NCI-H524 treated with DMSO at 0.1 percent for 48 hours (cell line): ENCODE measurements around the gene CCN5.

Source experiments
- DNase-seq: peaks from one replicate; lab custom pipeline; 2025; lab: John Stamatoyannopoulos, UW

The CCN5 gene

DNA sequence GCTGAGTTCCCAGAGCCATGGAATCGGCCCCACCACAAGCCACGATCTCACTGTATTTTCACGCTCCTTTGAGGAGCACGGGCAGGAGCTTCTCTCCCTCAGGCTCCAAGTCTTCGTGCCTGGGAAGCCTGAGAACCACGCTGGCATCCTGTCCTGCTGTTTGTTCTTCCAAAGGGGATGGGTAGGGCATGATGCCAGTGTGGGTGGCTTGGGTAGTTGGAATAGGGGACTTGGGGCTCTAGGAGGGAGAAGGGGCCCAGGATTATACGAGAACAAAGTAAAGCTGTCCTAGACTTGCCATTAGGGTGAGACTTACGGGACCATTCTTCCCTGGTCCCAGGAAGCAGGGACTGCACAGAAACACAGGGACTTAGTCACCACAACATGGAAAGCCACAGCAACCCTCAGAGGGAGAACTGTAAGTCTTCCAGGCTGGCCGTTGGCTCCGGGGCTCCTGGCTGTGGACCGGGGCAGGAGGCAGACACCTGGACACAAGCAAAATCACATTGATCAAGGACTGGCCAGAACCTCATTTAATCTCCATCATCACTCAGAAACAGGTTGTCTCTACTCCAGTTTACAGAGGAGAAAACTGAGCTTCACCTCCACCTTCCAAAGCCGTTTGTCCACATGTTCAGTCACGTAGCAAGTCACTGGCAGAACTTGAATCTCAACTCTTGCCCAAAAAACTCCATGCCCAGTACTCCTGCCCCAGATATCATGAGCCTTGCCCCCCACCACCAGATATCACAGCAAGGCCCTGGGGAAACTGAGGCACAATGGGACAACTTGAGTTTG, 1.3 kb downstream of the CCN5 start:
- DNase-seq = no peak

DNA sequence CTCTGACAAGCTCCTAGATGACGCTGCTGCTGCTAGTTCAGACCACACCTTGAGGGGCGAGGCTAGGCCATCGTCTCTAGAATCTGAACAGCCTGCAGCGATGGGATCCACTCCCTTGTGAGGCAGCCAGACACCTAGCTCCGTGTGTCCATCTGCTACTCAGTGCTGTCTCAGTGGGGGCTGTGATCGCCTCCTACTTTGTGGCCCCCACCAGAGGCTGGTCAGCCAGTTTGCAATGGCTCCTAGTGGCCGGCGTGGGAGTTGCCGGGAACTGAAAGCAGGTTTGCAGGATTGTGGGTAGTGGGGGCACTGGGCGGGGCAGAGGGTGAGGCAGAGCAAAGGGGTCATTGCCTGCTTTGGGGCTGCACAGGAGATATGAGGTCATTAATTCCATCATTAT, 2.8 kb downstream of the CCN5 start:
- peak; percentile 31 for DNase-seq

DNA sequence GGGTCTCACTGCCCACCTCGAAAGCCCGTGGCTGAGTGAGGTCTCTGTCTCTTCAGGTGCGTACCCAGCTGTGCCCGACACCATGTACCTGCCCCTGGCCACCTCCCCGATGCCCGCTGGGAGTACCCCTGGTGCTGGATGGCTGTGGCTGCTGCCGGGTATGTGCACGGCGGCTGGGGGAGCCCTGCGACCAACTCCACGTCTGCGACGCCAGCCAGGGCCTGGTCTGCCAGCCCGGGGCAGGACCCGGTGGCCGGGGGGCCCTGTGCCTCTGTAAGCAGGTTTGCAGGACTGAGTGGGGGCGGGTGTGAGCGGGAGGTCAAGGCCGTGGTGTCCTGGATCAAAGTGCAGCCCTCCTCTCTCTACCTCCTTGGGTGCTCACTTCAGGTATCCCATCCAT, 4.7 kb downstream of the CCN5 start:
- no peak for DNase-seq

DNA sequence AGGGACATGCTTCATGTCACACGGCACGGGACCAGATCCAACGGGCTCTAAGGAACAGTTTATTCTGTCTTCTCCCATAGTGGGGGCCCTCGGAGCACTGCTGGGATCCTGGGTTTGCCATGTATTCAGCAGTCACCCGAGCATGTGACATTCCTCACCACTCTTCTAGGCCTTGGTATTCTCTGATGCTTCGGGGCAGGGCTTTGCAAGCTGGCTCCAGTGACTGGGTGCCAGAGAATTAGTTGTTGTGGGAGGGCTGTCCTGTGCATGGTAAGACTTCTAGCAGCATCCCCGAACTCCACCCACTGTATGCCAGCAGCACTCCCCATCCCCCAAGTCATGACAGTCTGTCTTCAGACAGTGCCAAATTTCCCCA, 5.4 kb downstream of the CCN5 start:
- DNase-seq = no peak

DNA sequence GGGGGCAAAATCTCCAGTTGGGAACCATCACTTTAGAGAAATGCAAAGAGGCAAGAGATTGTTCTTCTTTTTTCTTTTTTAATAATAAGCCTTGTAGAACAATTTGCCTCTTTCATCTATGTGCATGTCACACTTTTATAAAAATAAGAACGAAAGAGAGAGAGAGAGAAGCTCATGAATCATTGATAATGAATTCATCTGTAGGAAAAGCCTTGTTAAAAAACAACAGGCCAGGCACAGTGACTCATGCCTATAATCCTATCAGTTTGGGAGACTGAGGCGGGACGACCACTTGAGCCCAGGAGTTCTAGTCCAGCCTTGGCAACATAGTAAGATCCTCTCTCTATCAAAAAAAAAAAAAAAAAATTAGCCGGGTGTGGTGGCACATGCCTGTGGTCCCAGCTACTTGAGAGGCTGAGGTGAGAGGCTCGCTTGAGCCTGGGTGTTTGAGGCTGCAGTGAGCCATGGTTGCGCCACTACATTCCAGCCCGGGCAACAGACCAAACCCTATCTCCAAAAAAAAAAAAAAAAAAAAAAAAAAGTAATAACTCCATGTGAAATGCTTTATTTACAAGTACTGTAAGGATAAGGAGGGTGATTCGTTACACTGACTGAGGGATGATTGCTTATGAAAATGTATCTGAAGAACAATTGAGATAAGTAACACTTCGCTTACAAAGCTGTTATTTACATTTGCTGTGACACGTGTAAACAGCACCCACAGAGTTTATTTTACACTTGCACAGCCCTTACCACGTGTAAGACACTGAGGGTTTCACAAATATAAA, 6.0 kb downstream of the CCN5 start:
- no peak for DNase-seq

DNA sequence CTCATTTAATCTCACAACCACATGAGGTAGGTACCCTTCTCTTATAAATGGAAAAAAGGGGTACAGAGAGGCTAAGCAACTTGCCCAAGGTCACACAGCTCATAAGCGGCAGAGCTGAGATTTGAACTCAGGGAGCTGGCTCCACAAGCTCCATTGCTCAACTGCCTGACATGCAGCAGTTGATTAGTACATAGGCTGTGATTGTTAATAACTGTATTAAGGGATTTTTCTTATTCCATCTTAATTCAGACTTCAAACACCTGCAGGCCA, 6.6 kb downstream of the CCN5 start:
- no peak for DNase-seq

DNA sequence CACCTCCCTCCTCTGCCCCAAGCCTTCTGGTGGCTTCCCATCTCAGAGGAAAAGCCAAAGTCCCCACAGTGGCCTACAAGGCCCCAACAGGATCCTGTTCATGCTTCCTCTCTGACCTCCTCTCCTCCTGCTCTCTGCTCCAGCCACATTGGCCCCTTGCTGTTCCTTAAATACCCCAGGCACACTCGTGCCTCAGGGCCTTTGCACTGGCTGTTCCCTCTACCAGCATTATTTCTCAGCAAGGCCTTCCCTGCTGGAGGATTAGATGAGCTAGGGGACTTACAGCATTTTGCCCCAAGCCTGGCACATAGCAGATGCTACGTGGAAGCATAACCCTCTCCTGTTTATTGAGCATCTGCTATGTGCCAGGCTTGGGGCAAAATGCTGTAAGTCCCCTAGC, 7.8 kb downstream of the CCN5 start:
- no peak for DNase-seq

DNA sequence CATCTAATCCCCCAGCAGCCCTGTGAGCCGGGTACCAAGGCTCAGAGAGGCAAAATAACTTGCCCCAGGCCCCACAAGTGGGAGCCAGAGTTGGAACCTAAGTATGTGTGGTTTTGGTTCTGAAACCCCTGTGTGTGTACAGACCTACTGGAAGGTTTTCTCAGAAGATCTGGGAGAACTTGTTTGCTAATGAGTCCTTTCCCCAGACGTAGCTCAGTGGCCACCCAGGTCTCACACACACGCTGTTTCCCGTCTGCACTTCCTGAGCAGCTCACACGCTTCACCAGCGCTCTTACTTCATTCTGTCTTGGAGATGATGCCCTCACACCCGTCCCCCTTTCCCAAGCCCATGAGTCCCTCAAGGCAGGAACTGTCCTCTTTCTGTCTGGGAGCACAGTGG, 8.2 kb downstream of the CCN5 start:
- DNase-seq = no peak

DNA sequence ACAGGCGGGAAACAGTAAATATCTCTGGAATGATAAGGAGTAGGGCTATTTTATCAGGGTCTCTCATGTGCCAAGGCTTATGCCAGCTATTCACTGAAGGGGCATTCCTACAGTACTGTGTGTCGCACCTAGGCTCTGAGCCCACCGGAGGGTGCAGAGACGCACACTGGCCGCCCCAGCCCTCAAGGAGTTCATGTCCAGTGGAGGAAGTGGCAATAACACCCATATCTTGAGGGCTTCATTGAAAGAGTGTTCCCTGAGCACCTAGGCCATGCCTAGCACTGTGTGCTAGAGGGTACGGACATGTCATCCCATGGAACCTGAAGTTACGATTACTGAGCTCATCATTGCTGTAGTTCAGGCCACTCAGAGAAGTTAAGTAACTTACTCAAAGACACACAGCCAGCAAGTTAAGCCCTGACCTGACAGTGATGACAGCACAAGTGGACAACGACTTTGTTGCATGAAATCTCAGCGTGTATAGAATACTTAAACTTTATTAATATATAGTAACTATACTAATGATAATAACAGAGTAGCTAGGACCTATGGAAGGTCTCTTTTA, 8.7 kb downstream of the CCN5 start:
- DNase-seq = no peak

DNA sequence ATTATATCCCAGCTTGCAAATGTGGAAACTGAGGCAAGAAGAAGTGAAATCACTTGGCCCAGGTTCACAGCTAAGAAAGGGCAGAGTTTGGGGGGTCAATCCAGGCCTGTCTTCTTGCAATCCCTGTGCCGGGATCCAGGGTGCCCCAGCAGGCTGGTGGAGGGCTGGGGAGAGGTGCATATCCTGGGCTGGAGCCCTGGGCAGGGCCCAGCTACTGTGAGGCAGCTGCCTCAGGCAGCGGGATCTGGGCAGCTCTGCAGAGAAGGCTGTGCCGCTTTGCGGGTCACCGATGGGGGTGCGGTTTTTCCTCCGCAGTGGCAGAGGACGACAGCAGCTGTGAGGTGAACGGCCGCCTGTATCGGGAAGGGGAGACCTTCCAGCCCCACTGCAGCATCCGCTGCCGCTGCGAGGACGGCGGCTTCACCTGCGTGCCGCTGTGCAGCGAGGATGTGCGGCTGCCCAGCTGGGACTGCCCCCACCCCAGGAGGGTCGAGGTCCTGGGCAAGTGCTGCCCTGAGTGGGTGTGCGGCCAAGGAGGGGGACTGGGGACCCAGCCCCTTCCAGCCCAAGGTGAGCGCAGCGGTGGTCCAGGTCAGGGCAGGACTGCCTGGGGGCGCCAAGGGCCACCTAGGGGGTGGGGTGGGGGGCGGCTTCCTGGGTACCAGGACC, 9.4 kb downstream of the CCN5 start:
- DNase-seq = no peak

DNA sequence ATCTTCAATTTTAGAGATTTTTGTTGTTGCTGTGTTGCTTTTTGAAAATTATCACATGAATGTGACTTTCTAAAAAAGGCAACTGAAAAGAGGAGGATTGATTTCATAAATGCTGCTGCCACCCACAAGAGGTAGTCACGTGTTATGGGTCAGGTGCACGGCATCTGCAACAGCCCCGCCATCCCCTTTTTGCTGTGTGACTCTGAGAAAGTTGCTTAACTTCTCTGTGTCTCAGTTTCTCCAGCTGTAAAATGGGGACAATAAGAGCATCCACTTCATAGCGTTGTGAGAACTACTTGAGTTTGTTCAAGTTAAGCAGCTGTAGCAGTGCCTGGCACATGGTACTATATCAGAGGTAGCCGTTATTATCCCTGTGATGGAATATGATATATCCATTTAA, 10.7 kb downstream of the CCN5 start:
- DNase-seq = no peak

DNA sequence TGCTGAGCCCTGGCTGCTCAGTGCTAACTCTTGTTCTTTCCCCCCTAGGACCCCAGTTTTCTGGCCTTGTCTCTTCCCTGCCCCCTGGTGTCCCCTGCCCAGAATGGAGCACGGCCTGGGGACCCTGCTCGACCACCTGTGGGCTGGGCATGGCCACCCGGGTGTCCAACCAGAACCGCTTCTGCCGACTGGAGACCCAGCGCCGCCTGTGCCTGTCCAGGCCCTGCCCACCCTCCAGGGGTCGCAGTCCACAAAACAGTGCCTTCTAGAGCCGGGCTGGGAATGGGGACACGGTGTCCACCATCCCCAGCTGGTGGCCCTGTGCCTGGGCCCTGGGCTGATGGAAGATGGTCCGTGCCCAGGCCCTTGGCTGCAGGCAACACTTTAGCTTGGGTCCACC, 11.9 kb downstream of the CCN5 start:
- no peak for DNase-seq

DNA sequence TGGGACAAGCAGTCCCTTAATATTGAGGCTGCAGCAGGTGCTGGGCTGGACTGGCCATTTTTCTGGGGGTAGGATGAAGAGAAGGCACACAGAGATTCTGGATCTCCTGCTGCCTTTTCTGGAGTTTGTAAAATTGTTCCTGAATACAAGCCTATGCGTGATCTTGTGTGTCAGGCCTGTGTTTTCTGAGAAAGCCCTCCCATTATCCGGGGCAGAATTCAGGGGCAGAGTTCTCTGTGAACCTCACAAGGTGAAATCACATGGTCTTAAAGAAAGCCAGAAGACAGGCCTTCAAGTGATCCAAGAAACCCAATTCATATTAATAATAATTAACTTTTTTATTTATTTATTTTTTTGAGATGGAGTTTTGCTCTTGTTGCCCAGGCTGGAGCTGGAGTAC, 12.5 kb downstream of the CCN5 start:
- no peak for DNase-seq

DNA sequence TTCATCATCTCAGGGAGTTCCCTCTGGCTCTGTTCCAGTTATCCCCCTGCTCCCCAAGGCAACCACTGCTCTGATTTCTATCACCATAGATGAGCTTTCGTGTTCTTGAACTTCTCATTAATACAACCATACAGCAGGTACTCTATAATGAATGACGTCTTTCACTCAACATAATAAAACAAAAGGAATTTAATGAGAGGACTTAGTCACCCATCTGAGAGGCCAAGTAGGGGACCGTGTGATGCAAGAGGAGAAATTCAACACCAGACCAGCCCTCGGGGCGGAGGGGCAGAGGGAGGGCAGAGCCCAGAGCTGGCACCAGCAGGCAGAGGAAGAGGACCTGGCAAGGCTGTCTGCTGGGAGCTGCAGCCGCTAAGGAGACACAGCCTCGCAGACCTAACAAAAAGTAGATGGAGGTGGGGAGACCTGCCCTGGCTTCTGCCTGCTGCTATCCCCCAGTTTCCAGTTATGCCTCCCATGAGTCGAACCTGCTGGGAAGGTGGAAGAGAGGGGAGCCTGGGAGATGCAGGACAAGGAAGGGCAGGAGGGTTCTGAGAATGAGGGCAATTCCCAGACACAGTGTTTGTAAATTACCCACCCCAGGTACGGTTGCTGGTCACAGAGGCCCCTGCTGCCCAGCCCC, 13.8 kb downstream of the CCN5 start:
- peak; percentile 78 for DNase-seq

DNA sequence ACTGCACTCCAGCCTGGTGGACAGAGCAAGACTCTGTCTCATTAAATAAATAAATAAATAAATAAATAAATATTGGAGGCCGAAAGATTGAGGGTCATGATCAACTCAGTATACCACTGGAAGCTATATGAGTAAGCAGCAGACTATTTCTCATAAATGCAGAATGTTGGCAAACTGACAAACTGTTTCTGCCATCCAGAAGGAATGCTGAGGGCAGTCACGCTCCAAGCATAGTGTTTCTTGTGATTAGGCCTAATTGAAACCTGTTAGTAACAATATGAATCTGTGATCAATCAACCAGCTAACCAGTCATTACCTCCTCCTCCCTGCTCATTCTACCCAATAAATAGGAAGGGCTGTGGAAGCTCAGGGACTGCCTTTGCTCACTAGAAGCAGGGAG, 15.3 kb downstream of the CCN5 start:
- no peak for DNase-seq

DNA sequence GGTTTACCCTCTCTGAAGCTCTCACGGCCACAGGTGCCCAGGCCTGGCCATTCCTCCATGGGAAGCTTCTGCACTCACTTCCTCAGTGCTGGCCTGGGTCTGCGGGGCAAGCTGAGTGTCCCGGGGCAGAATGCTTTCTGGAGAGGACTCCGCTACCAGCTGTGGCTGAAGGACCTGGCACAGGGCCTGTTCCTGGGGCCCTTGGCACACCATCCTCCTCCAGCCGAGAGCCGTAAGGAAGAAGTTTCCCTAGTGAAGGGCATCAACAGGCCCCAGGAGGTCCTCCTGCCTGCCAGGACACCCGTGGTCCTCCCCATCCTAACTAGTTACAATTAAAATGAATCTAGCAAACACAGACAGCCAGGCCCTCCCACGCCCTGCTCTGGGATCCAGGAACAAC, 16.5 kb downstream of the CCN5 start:
- DNase-seq = no peak

DNA sequence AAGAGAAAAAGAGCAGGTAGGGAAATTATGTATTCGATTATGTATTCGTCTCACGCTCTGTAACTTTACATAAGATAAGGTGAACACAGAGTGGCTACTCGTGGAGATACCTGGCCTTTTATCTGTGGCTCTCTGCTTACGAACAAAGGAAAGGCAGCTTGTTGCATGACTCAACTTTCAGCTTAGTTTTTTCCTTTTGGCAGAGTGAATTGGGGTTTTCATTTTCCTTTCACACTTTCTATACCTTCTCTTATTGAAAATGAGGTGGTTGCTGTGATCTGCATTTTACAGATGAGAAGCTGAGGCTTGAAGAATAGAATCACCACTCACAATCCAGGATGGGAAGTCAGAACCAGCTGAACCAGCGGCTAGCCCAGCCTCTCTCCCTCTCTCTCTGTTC, 17.2 kb downstream of the CCN5 start:
- no peak for DNase-seq

DNA sequence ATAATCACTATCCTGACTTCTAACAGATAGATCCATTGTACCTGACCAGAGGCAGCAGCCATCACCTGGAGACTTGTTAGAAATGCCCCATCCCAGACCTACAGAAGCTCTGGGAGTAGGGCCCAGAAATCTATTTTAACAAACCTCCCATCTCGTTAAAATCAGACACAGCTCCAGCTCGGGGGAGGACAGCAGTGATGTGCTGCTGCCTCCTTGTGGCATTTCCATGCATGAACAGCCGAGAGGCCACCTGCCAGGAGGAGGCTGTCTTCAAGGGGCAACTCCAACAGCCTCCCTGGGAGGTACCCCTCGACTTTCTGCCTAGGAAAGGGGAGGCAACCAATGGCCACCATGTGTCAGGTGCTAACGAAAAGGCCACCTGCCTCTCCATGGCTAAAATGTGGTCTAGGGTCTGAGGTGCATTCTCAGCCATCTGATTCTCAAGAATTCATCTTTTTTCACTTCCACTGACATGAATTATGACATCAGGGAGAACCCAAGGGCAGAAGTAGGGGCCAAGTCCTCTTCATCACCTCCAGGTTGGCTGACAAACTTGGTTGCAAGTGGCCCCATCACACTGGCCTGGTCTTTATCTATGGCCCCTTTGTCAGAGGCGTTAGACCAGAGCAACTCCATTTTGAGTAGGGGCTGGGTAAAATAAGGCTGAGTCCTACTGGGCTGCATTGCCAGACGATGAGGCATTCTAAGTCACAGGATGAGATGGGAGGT, 18.3 kb downstream of the CCN5 start:
- no peak for DNase-seq

DNA sequence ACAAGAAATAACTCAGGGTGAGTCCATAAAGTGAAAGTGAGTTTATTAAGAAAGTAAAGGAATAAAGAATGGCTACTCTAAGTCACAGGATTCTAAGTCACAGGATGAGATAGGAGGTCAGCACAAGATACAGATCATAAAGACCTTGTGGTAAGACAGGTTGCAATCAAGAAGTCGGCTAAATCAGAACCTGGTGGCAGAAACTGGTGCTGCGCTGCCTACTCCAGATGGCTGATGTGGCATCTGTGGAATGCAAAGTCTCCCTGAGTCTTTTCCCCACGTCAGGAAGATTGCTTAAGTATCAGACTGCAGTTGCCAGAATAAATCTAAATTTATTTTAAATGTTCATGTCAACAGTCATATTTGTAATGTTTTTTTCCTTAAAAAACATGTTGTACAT, 19.8 kb downstream of the CCN5 start:
- no peak for DNase-seq

DNA sequence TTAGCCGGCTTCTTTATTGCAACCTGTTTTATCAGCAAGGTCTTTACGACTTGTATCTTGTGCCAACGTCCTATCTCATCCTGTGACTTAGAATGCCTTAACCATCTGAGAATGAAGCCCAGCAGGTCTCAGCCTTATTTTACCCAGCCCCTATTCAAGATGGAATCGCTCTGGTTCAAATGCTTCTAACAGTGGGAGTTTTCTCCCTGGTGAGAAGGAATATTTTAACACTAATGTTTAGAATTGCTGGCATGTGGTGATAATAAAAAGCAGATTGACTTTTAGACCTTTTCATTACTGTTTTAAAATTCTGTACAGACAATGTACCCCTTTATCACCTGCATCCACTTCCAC, 20.6 kb downstream of the CCN5 start:
- no peak for DNase-seq

DNA sequence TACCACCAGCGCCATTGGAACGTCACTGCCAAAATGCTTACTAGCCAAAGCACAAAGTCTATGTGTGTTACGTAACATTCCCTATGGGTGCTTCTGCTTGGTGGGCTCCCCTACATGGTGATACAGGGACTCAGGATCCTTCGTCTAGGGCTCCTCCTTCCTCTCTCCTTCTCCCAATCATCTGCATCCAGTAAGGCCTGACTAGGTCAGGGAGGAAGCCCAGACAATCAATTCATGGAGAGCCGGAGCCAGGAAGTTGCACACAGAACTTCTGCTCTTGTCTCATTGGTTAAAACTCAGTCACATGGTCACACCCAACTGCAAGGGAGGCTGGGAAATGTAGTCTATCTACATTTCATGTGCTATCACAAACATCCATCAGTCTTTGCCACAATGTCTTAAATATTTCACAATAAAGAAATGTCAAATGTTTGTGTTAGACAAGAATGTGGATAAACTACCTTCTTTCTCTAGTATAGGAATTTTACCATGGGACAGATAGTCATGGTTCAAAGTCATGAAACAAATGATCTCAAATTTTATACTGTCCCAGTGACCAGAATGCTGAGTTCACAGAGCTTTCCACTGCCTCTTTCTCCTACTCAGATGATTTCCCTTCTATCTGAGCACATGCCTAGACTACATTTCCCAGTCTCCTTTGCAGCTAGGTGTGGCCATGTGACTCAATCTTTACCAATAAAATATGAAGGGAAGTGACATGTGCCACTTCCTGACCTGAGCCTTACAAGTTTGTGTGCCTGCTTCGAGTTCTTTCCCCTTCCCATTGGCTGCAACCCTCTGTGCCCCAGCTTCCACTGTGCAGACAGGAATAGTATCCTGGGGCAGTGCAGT, 21.2 kb downstream of the CCN5 start:
- DNase-seq = peak; percentile 86
